HG03571 (cell line): Measurements from ENCODE around the gene RAD51D.
"Not testable (repeated sequence)": the region's sequence is repeated elsewhere in the genome, so short reads cannot be mapped to it uniquely, and the experiment has no call there.

Experiments
- ATAC-seq: cut with Tn5 transposase; IDR thresholded peaks from one replicate; pipeline ENCODE4 v1.9.1; 2021; ENCODE audit not compliant: unreplicated experiment

RAD51D gene

DNA sequence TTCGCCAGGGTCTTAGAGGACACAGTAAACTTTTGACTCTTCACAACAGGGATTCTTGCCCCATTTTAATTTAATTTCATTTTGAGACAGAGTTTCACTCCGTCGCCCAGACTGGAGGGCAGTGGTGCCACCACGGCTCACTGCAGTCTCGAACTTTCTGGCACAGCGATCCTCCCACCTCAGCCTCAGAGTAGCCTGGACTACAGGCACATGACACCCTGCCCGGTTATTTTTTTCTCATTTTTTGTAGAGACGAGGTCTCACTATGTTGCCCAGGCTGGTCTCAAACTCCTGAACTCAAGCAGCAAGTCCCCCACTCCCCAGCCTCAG is 22.8 kb upstream of the RAD51D start:
- no peak for ATAC-seq

DNA sequence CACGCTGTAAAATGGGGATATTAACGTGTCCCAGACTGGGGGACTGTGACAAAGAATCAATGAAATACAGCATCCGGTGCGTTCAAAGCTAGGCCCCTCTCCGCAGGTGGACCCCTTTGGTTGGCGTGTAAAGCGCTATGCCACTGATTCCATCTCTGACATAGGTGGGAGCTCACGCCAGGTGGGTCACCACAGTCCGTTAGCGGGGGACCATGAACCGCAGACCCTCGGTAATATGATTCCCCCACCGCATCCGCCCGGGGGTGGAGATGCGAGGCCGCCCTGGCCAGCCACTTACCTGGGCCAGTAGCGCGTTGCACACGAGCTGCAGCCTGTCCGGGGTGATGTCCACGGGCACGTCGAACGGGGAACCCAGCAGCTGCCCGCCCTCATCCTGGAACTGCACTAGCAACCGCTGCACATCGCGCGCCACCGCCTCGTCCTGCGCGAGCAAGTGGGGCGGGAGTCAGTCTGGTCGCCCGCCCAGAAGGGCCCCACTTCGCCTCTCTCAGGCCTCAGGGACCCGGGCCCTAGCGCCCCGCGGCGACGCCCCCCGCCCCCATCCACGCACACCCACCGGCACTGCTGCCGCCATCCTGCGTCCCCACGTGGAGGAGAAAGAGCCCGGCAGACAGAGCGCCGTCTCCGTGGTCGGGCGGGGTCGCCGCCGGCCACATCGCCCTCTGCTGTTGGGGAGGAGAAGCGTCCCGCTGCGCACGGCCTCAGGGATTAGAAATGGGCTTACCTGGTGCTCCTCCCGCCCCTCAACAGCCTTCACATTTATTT is 22.2 kb upstream of the RAD51D start, which contains the start of gene NLE1:
TSS of gene NLE1 (minus strand) at position 623 of the 786 bp plus-strand sequence. CDS start at position 595, 28 bp downstream.
- ATAC-seq: peak; percentile 73

DNA sequence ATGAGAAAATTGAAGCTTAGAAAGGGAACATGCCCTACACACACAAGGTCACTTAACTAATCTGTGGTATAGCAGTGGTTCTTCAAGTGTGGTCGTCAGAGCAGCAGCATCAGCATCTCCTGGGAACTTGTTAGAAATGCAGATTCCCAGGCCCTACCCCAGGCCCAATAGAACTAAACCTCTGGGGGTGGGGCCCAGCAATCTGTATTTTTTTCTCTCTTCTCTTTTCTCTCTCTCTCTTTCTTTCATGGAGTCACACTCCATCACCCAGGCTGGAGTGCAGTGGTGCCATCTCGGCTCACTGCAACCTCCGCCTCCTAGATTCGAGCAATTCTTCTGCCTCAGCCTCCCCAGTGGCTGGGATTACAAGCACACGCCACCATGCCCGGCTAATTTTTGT is 18.6 kb upstream of the RAD51D start:
- no peak for ATAC-seq

- ATAC-seq: no peak
These were observed 15.7 kb upstream of the RAD51D start for GRCh38 chr17:35135322-35135721.

DNA sequence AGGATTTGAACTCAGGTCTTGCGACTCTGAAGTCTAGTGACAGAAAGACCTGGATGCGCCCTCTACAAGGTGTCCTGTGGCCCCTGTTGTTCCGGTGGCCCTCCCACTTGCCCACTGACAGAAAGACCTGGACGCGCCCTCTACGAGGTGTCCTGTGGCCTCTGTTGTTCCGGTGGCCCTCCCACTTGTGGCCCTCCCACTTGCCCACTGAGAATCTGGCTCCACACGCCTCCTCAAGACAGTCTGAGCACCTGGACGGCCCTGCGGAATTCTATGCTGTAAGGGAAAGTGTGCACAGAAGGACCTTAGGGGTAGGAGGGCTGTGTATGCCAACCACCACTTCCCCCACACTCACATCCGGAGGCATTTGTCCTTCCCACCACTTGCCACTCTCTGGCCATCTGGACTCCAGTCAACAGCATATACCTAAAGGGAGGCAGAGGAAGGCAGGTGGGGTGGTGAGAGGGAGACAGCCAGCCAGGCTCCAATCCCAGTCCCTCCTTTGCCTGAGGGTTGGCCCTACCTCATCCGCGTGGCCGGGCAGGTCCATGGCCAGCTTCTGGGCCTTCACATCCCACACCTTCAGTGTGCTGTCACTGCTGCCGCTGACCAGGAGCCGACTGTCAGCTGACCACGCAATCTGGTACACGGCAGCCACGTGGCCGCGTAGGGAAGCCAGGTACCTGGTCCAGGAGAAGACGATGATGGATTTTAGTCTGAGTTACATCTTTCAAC is 13.3 kb upstream of the RAD51D start:
- no peak for ATAC-seq

DNA sequence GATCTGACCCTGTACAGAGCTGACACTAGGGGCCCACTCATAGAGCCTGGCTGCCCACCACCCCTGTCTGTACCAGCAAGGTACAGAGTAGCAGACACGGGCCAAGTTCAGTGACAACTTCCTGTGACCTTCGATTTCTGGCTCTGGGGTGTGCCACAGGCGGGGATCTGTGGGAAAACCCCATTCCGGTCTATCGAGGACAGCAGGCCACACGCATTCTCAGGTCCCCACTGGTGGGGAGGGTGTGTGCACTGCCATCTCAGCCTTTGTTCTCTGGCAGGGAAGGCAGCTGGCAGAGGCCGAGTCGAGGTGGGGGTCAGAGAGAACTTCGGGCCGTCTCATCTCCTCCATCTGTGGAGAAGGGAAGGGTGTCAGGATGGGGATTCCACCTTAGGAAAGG is 12.4 kb upstream of the RAD51D start:
- ATAC-seq: no peak

DNA sequence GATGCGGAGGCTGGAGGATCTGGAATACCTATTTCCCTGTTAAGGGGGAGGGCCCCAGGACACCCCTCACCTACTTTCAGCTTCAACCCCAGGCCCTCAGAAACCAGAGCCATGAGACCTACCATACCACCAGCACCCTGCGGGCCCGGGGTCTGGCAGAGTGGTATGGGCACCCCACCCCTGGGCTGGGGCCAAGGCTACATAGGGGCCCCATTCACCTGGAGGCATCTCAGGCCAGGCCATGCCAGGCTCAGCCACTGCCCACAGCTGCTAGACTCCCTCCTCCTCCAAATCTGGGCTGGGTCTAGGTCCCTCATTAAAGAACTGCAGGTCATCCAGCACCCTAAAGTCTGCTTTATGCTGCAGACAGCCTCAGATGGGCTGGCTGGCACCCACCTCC is 10.7 kb upstream of the RAD51D start:
- no peak for ATAC-seq

GRCh38 chr17:35129973-35130351 is 10.3 kb upstream of the RAD51D start:
- ATAC-seq: no peak

DNA sequence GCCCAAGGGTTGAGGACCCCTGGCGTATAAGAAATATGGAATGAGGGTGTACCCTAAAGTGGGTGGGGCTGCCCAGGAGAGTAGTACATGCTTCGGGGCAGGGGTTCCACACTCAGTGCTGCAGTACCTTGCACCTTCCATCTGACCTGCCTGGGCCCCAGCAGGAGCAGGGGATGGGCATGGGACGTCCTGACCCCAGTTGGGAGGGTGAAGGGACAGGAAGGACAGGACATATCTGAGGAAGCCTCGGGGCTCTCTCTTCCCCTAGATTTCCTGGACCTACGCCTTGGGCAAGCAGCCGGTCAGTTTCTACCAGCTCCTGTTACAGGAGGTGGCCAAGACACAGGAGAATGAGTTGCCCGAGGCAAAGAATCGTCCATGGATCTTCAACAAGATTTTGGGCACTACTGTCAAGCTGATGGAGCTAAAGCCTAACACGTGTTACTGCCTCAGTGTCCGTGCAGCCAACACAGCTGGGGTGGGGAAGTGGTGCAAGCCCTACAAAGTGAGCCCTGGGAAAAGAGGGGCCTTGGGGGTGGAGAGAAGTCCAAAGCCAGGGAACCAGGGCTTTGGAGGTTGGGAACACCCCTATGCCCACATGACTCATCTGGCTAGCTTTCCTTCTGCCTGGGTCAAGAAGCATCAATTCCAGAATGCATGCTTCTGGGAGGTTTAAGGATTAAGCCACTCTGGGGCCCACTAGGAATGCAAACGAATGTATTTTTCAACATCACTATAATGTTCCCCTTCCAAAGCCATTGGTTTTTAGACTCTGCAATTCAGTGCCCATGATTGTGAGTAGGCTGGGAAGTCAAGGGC is 9.7 kb upstream of the RAD51D start:
- ATAC-seq: no peak

GRCh38 chr17:35127751-35128514 is 8.3 kb upstream of the RAD51D start:
- no peak for ATAC-seq

- ATAC-seq: no peak
These were observed 1.7 kb upstream of the RAD51D start, which contains the start of gene FNDC8 for GRCh38 chr17:35121315-35121714. FNDC8 (plus strand) TSS chr17:35121615; CDS start chr17:35121694, 79 bp downstream.

GRCh38 chr17:35117984-35118383 is 1.7 kb downstream of the RAD51D start:
- no peak for ATAC-seq

DNA sequence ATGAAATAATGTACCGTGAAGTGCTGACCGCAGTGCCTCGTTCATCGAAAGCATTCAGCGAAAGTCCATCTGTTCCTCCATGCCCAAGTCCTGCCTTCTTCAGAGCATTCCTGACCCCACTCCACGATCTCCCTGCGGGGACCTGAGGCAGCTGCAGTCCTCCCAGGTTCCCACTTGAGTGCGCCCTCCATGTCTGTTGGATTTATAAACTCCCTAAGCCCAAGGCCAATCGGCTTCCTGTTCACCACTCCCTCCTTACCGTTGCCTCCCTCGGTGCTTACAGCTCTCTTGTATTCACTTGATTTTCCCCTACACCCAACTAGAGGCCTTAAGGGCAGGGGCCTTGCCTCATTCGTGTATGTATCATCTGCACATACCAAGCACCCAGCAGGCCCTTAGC is 2.8 kb downstream of the RAD51D start:
- ATAC-seq: no peak

- not testable (repeated sequence) for ATAC-seq
These were observed 8.9 kb downstream of the RAD51D start for GRCh38 chr17:35110791-35111190.

- ATAC-seq: no peak
These were observed 14.7 kb downstream of the RAD51D start for GRCh38 chr17:35104844-35105450.

GRCh38 chr17:35103271-35103670 is 16.4 kb downstream of the RAD51D start:
- no peak for ATAC-seq

DNA sequence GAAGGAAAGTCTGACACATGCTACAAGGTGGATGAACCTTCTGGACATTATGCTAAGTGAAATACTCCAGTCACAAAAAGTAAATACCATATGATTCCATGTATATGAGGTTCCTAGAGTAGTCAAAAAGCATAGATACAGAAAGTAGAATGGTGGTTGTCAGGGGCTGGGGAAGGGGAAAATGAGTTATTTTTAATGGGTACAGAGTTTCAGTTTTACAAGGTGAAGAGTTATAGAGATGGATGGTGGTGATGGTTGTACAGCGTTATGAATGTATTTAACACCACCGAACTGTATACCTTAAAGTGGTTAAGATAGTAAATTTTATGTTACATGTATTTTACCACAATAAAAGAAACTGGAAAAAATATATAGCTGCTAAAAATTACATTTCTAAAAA is 17.9 kb downstream of the RAD51D start:
- no peak for ATAC-seq

DNA sequence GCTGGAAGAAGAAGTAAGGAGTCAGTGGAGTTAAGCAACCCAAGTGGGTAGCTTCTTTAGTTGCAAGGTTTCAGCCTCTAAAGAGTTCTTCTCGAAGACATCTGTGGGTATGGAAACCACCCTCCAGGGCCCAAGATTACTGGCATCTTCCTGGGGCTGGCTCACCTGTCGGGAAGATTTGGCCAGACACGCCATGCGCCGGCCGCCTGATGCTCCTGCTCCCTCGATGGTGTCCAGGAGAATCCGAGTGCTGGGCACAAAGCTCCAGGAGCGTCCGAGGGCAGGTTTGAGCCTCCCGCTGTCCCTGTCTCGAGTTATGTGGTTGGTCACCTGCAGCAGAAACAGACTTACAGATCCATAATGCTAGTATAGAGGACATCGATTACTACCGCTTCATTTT is 18.6 kb downstream of the RAD51D start:
- no peak for ATAC-seq

- no peak for ATAC-seq
These were observed 19.8 kb downstream of the RAD51D start for GRCh38 chr17:35099908-35100307.

DNA sequence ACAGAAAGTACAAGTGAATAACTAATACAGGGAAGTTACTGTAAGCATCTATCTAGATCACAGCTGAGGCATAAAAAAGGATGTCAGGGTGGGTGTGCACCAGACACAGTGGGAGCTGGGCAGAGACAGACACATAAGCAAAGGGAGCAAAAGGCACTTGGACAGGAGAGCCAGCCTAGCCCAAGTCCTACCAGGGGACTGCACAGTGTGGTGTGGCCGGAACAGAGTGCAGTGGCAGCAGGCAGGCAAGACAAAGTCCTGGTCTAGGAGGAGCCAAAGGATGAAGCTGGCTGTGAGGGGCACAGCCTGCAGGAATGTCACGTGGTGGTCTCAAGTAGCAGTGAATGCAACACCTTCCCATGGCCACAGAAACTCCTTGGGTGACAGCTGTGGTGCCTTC is 21.9 kb downstream of the RAD51D start:
- ATAC-seq: no peak
